ENCODE results near the gene KCNQ5. TPM values are rescaled to one million over a fixed set of nuclear protein-coding genes. Genes with fewer than 3 reads are reported as not detected.

Gene KCNQ5
- total RNA-seq, 2 experiments from 2014 or later, result 2.1 to 2.5 TPM

GRCh38 chr6:72886170-72886569 lies 264.3 kb downstream of the KCNQ5 start:
- H3K27ac Mint-ChIP-seq, result no peak overlapping the region
- no peaks in the 10 kb centered on the region for H3K4me1 ChIP-seq (ENCODE audit: insufficient read depth, low read length)
- no peaks in the 10 kb centered on the region for H3K9me3 ChIP-seq (ENCODE audit: control insufficient read depth in 1 of 2, insufficient read depth in 1 of 2, low read length in 2 of 2)
- H3K27me3 Mint-ChIP-seq, result no peaks in the 10 kb centered on the region
- H3K9me3 Mint-ChIP-seq, result peaks cover 5% of the 10 kb centered on the region
- no peak overlapping the region for H3K27ac ChIP-seq (ENCODE audit: low read depth in 1 of 2, low read length in 2 of 2)
- CTCF ChIA-PET, result no interaction called here
- ATAC-seq (ENCODE audit: poor library complexity) (no peak), DNase-seq (no peak)
- H3K27me3 ChIP-seq (ENCODE audit: control insufficient read depth in 1 of 2, insufficient read depth in 2 of 2, low read length in 2 of 2), result no peaks in the 10 kb centered on the region
- H3K4me3 Mint-ChIP-seq, result no peak overlapping the region
- intact Hi-C loops (cut with DNase I, micrococcal nuclease), result no loop called here
- no peak for TF ChIP-seq CTCF (IDR thresholded peaks at IDR 0.05)
- no peaks in the 10 kb centered on the region for H3K36me3 Mint-ChIP-seq (ENCODE audit: low read depth)
- H3K4me1 Mint-ChIP-seq (ENCODE audit: low read depth), result no peaks in the 10 kb centered on the region
- no peaks in the 10 kb centered on the region for H3K36me3 ChIP-seq (ENCODE audit: insufficient read depth, low read length)
- no peak overlapping the region for H3K4me3 ChIP-seq (ENCODE audit: low read length)
- POLR2A ChIA-PET, result no interaction called here

- no peaks in the 10 kb centered on the region for H3K27me3 ChIP-seq (ENCODE audit: control insufficient read depth in 1 of 2, insufficient read depth in 2 of 2, low read length in 2 of 2)
- no peaks in the 10 kb centered on the region for H3K4me1 ChIP-seq (ENCODE audit: insufficient read depth, low read length)
- no peak overlapping the region for H3K27ac ChIP-seq (ENCODE audit: low read depth in 1 of 2, low read length in 2 of 2)
- no peak for TF ChIP-seq CTCF (IDR thresholded peaks at IDR 0.05)
- H3K4me3 ChIP-seq (ENCODE audit: low read length), result no peak overlapping the region
- H3K36me3 ChIP-seq (ENCODE audit: insufficient read depth, low read length), result no peaks in the 10 kb centered on the region
- no peak for DNase-seq
- no peaks in the 10 kb centered on the region for H3K9me3 ChIP-seq (ENCODE audit: control insufficient read depth in 1 of 2, insufficient read depth in 1 of 2, low read length in 2 of 2)
- no peaks in the 10 kb centered on the region for H3K4me1 Mint-ChIP-seq (ENCODE audit: low read depth)
- no peaks in the 10 kb centered on the region for H3K27me3 Mint-ChIP-seq
- H3K9me3 Mint-ChIP-seq, result peaks cover 5% of the 10 kb centered on the region
- no peaks in the 10 kb centered on the region for H3K36me3 Mint-ChIP-seq (ENCODE audit: low read depth)
- ChIA-PET POLR2A (no interaction called here), CTCF (no interaction called here)
- no peak overlapping the region for H3K4me3 Mint-ChIP-seq
- no peak for ATAC-seq (ENCODE audit: poor library complexity)
- intact Hi-C loops (cut with DNase I, micrococcal nuclease), result no loop called here
- no peak overlapping the region for H3K27ac Mint-ChIP-seq
Measured at GRCh38 chr6:72890233-72890632, 268.4 kb downstream of the KCNQ5 start.

DNA sequence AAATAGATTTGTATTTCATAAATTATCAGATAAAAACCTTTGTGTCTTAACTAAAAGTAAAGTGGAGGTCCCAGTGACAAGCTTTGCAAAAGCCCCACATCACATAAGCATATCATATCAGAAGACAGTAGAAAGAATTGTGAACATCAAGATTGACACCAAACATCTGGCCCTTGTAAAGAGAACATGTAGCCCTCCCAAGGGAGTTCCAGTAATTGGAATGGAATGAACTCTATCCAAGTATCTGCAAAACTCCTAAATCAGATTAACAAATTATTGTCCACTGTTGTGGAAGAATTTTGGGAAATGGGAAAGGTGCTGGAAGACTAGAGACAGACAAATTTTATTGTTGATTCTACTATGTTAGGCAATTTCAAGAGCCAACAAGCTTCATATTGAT lies 268.8 kb downstream of the KCNQ5 start:
- no peak overlapping the region for H3K4me3 Mint-ChIP-seq
- DNase-seq (no peak), ATAC-seq (ENCODE audit: poor library complexity) (no peak)
- no peak overlapping the region for H3K27ac Mint-ChIP-seq
- no peaks in the 10 kb centered on the region for H3K4me1 ChIP-seq (ENCODE audit: insufficient read depth, low read length)
- intact Hi-C loops (cut with DNase I, micrococcal nuclease), result no loop called here
- TF ChIP-seq CTCF (IDR thresholded peaks at IDR 0.05), result no peak
- H3K36me3 ChIP-seq (ENCODE audit: insufficient read depth, low read length), result no peaks in the 10 kb centered on the region
- H3K27me3 ChIP-seq (ENCODE audit: control insufficient read depth in 1 of 2, insufficient read depth in 2 of 2, low read length in 2 of 2), result no peaks in the 10 kb centered on the region
- H3K9me3 ChIP-seq (ENCODE audit: control insufficient read depth in 1 of 2, insufficient read depth in 1 of 2, low read length in 2 of 2), result no peaks in the 10 kb centered on the region
- H3K4me1 Mint-ChIP-seq (ENCODE audit: low read depth), result no peaks in the 10 kb centered on the region
- ChIA-PET POLR2A (no interaction called here), CTCF (no interaction called here)
- no peaks in the 10 kb centered on the region for H3K36me3 Mint-ChIP-seq (ENCODE audit: low read depth)
- peaks cover 5% of the 10 kb centered on the region for H3K9me3 Mint-ChIP-seq
- H3K27ac ChIP-seq (ENCODE audit: low read depth in 1 of 2, low read length in 2 of 2), result no peak overlapping the region
- no peak overlapping the region for H3K4me3 ChIP-seq (ENCODE audit: low read length)
- no peaks in the 10 kb centered on the region for H3K27me3 Mint-ChIP-seq

All from CD4-positive, alpha-beta T cell (primary cell).